CD8-positive, alpha-beta memory T cell (primary cell): ENCODE results near the gene TRANK1. TPM values are rescaled to one million over a fixed set of nuclear protein-coding genes. Genes with fewer than 3 reads are reported as not detected.
A peak's percentile ranks its signal among the peaks of the same experiment; 100 is the strongest.
"Not testable (repeated sequence)": the region's sequence is repeated elsewhere in the genome, so short reads cannot be mapped to it uniquely, and the experiment has no call there.

Source experiments
- CTCF ChIA-PET: fragments of 350-600 bp; sonication (Branson Sonifier 250); formaldehyde crosslinking; loops from one replicate; lab custom pipeline; 2021; ENCODE audit warnings: antibody characterized with exemption; lab: Charles Lee
- POLR2A ChIA-PET: fragments of 350-600 bp; sonication (Branson Sonifier 250); formaldehyde crosslinking; loops from one replicate; lab custom pipeline; 2021; ENCODE audit warnings: antibody characterized with exemption; lab: Charles Lee
- DNase-seq, 5 donors: peaks; one replicate each; pipeline versions ENCODE4 v3.0.0 to v3.0.0-alpha.2; 2020 to 2022; ENCODE audit warnings: mixed read lengths in 1 of 5
- H3K27ac ChIP-seq: one replicate; pipeline ENCODE4 v1.7.0; 2013; ENCODE audit warnings: low read depth, mild to moderate bottlenecking, low read length, moderate library complexity
- H3K27me3 ChIP-seq: 2 replicates; pipeline ENCODE4 v1.7.0; 2013; ENCODE audit warnings: low read length, mild to moderate bottlenecking; ENCODE audit not compliant: insufficient read depth, poor library complexity, severe bottlenecking
- H3K36me3 ChIP-seq: 2 replicates; pipeline ENCODE4 v1.7.0; 2013; ENCODE audit warnings: mild to moderate bottlenecking, low read length, moderate library complexity; ENCODE audit not compliant: insufficient read depth
- H3K4me1 ChIP-seq: 2 replicates; pipeline ENCODE4 v1.7.0; 2013; ENCODE audit warnings: mild to moderate bottlenecking, low read length, moderate library complexity; ENCODE audit not compliant: insufficient read depth
- H3K4me3 ChIP-seq: 2 replicates; pipeline ENCODE4 v1.7.0; 2013; ENCODE audit warnings: mild to moderate bottlenecking, low read length
- H3K9me3 ChIP-seq: 2 replicates; pipeline ENCODE4 v1.7.0; 2013; ENCODE audit warnings: mild to moderate bottlenecking, low read length
- H3K27ac Mint-ChIP-seq, 8 donors: one replicate each; pipeline ENCODE4 v1.8.0; 2020 to 2021; ENCODE audit warnings: mixed read lengths in 8 of 8, mild to moderate bottlenecking in 6 of 8, inconsistent platforms in 3 of 8, moderate library complexity in 3 of 8
- H3K27me3 Mint-ChIP-seq, 2 donors: one replicate each; pipeline ENCODE4 v1.8.0; 2020 to 2021; ENCODE audit warnings: mixed read lengths in 2 of 2, mild to moderate bottlenecking in 1 of 2, moderate library complexity in 1 of 2
- H3K36me3 Mint-ChIP-seq, 3 donors: one replicate each; pipeline ENCODE4 v1.8.0; 2020 to 2021; ENCODE audit warnings: mixed read lengths in 3 of 3, inconsistent platforms in 1 of 3, mild to moderate bottlenecking in 1 of 3
- H3K4me1 Mint-ChIP-seq, 3 donors: one replicate each; pipeline ENCODE4 v1.8.0; 2020 to 2021; ENCODE audit warnings: mixed read lengths in 3 of 3, inconsistent platforms in 1 of 3, mild to moderate bottlenecking in 1 of 3
- H3K4me3 Mint-ChIP-seq, 7 donors: one replicate each; pipeline ENCODE4 v1.8.0; 2020 to 2021; ENCODE audit warnings: mixed read lengths in 7 of 7, mild to moderate bottlenecking in 6 of 7, moderate library complexity in 4 of 7, inconsistent platforms in 2 of 7
- H3K9me3 Mint-ChIP-seq, 5 donors: one replicate each; pipeline ENCODE4 v1.8.0; 2020 to 2022; ENCODE audit warnings: mixed read lengths in 5 of 5, mild to moderate bottlenecking in 3 of 5, moderate library complexity in 2 of 5, inconsistent platforms in 1 of 5
- polyA plus RNA-seq: library from polyadenylated mRNA; unstranded; fragments of 300-500 nt; fragmentation: Illumina TruSeq; gene quantifications from one replicate; pipeline ENCODE4 v1.2.3, GENCODE V29; 2021
- total RNA-seq, 2 experiments: library from RNA; stranded (reverse); gene quantifications; one replicate each; pipeline ENCODE4 v1.2.3, GENCODE V29; 2021

The TRANK1 gene
- total and polyA plus RNA-seq, 3 experiments from 2014 or later, result 12.7 to 33.2 (median 16.2) TPM

GRCh38 chr3:36942638-36943248 is 2.1 kb downstream of the TRANK1 start:
- H3K27me3 Mint-ChIP-seq, result no peaks in the 10 kb centered on the region
- peaks cover 1 to 10% (median 3%) of the 10 kb centered on the region in 3 donors for H3K36me3 Mint-ChIP-seq
- peak overlapping the region in 4 of 8 donors; percentile 57 to 76 (median 68) for H3K27ac Mint-ChIP-seq
- Histone ChIP-seq H3K27ac (no peak overlapping the region), H3K4me3 (no peak overlapping the region), H3K36me3 (no peaks in the 10 kb centered on the region), H3K27me3 (no peaks in the 10 kb centered on the region), H3K4me1 (peaks cover 14% of the 10 kb centered on the region), H3K9me3 (no peaks in the 10 kb centered on the region)
- ChIA-PET CTCF (interaction anchor here (1.1 to 3.1 kb wide), 3 partner anchors 16 to 51 kb away, joined by 3 to 20 read pairs (median 3); partner anchors contain the start of gene MLH1), POLR2A (interaction anchor here (0.6 kb wide), 2 partner anchors 51 to 92 kb away, joined by 3 read pairs; partner anchors contain the start of gene MLH1)
- H3K9me3 Mint-ChIP-seq, result peaks cover 0 to 4% (median 2%) of the 10 kb centered on the region in 5 donors
- no peak for DNase-seq
- peaks cover 16 to 45% (median 27%) of the 10 kb centered on the region in 3 donors for H3K4me1 Mint-ChIP-seq
- peak overlapping the region in 3 of 7 donors; percentile 36 to 46 (median 41) for H3K4me3 Mint-ChIP-seq

GRCh38 chr3:36941658-36942057 is 3.2 kb downstream of the TRANK1 start:
- H3K4me3 Mint-ChIP-seq, result peak overlapping the region in 2 of 7 donors; percentile 15 to 46
- Histone ChIP-seq H3K27ac (peak overlapping the region; percentile 6), H3K9me3 (no peaks in the 10 kb centered on the region), H3K27me3 (no peaks in the 10 kb centered on the region), H3K4me1 (peaks cover 14% of the 10 kb centered on the region), H3K36me3 (no peaks in the 10 kb centered on the region), H3K4me3 (no peak overlapping the region)
- ChIA-PET CTCF (interaction anchor here (1.0 to 2.5 kb wide), 3 partner anchors 16 to 18 kb away, joined by 3 to 12 read pairs (median 4); no protein-coding TSS in a partner anchor), POLR2A (interaction anchor here (0.7 kb wide), 1 partner anchor 19 kb away, joined by 8 read pairs; no protein-coding TSS in a partner anchor)
- H3K9me3 Mint-ChIP-seq, result no peaks in the 10 kb centered on the region
- H3K27ac Mint-ChIP-seq, result peak overlapping the region in 5 of 8 donors; percentile 15 to 90 (median 38)
- DNase-seq, result no peak
- peaks cover 23 to 51% (median 28%) of the 10 kb centered on the region in 3 donors for H3K4me1 Mint-ChIP-seq
- no peaks in the 10 kb centered on the region for H3K27me3 Mint-ChIP-seq
- H3K36me3 Mint-ChIP-seq, result peaks cover 0 to 3% (median 1%) of the 10 kb centered on the region in 3 donors

GRCh38 chr3:36941162-36941561 is 3.7 kb downstream of the TRANK1 start:
- H3K9me3 Mint-ChIP-seq, result no peaks in the 10 kb centered on the region
- ChIA-PET POLR2A (interaction anchor here (0.6 kb wide), 1 partner anchor 22 kb away, joined by 5 read pairs; no protein-coding TSS in a partner anchor), CTCF (interaction anchor here (1.0 to 2.5 kb wide), 2 partner anchors 17 to 18 kb away, joined by 4 to 12 read pairs; no protein-coding TSS in a partner anchor)
- peaks cover 0 to 4% (median 0%) of the 10 kb centered on the region in 3 donors for H3K36me3 Mint-ChIP-seq
- H3K4me1 Mint-ChIP-seq, result peaks cover 23 to 51% (median 28%) of the 10 kb centered on the region in 3 donors
- H3K4me3 Mint-ChIP-seq, result peak overlapping the region in 1 of 7 donors; percentile 46
- peak overlapping the region in 2 of 8 donors; percentile 47 to 70 for H3K27ac Mint-ChIP-seq
- no peak overlapping the region for H3K4me3 ChIP-seq
- H3K27me3 ChIP-seq, result no peaks in the 10 kb centered on the region
- no peaks in the 10 kb centered on the region for H3K27me3 Mint-ChIP-seq
- peaks cover 14% of the 10 kb centered on the region for H3K4me1 ChIP-seq
- no peaks in the 10 kb centered on the region for H3K9me3 ChIP-seq
- no peaks in the 10 kb centered on the region for H3K36me3 ChIP-seq
- no peak overlapping the region for H3K27ac ChIP-seq
- DNase-seq, result no peak

- H3K9me3 Mint-ChIP-seq, result no peaks in the 10 kb centered on the region
- no peaks in the 10 kb centered on the region for H3K27me3 Mint-ChIP-seq
- no peak overlapping the region for H3K4me3 Mint-ChIP-seq
- Histone ChIP-seq H3K4me1 (no peaks in the 10 kb centered on the region), H3K9me3 (no peaks in the 10 kb centered on the region), H3K27ac (no peak overlapping the region), H3K36me3 (no peaks in the 10 kb centered on the region), H3K27me3 (no peaks in the 10 kb centered on the region), H3K4me3 (no peak overlapping the region)
- POLR2A ChIA-PET, result no interaction called here
- CTCF ChIA-PET, result no interaction called here
- peak overlapping the region in 4 of 8 donors; percentile 12 to 75 (median 56) for H3K27ac Mint-ChIP-seq
- no peak for DNase-seq
- peaks cover 0 to 5% (median 1%) of the 10 kb centered on the region in 3 donors for H3K36me3 Mint-ChIP-seq
- peaks cover 13 to 32% (median 19%) of the 10 kb centered on the region in 3 donors for H3K4me1 Mint-ChIP-seq
These were observed 7.4 kb downstream of the TRANK1 start for GRCh38 chr3:36937492-36937891.

GRCh38 chr3:36933540-36934296 is 11.1 kb downstream of the TRANK1 start:
- no peaks in the 10 kb centered on the region for H3K27me3 ChIP-seq
- no peaks in the 10 kb centered on the region for H3K4me1 ChIP-seq
- H3K9me3 ChIP-seq, result no peaks in the 10 kb centered on the region
- no peak overlapping the region for H3K4me3 ChIP-seq
- H3K4me1 Mint-ChIP-seq, result peaks cover 1 to 14% (median 6%) of the 10 kb centered on the region in 3 donors
- H3K4me3 Mint-ChIP-seq, result no peak overlapping the region
- CTCF ChIA-PET, result interaction anchor here (0.8 to 1.5 kb wide), 2 partner anchors 10 to 58 kb away, joined by 3 to 4 read pairs; no protein-coding TSS in a partner anchor
- H3K27me3 Mint-ChIP-seq, result no peaks in the 10 kb centered on the region
- peak overlapping the region in 3 of 8 donors; percentile 13 to 74 (median 46) for H3K27ac Mint-ChIP-seq
- no peaks in the 10 kb centered on the region for H3K36me3 ChIP-seq
- POLR2A ChIA-PET, result no interaction called here
- H3K36me3 Mint-ChIP-seq, result peaks cover 0 to 10% (median 5%) of the 10 kb centered on the region in 3 donors
- no peaks in the 10 kb centered on the region for H3K9me3 Mint-ChIP-seq
- H3K27ac ChIP-seq, result peak overlapping the region; percentile 33
- DNase-seq, result no peak

- H3K36me3 ChIP-seq, H3K27me3 Mint-ChIP-seq, DNase-seq, H3K9me3 Mint-ChIP-seq, H3K27me3 ChIP-seq, H3K4me1 Mint-ChIP-seq, H3K27ac ChIP-seq, POLR2A ChIA-PET, H3K4me3 ChIP-seq, H3K9me3 ChIP-seq, H3K4me1 ChIP-seq, CTCF ChIA-PET, H3K4me3 Mint-ChIP-seq: not testable (repeated sequence)
- Mint-ChIP-seq H3K36me3 (peaks cover 0 to 13% (median 8%) of the 10 kb centered on the region in 3 donors), H3K27ac (peak overlapping the region in 2 of 8 donors; percentile 26 to 47)
These were observed 13.4 kb downstream of the TRANK1 start for GRCh38 chr3:36931424-36931823.

- H3K27ac Mint-ChIP-seq, result peak overlapping the region in 1 of 8 donors; percentile 12
- no peak overlapping the region for H3K4me3 Mint-ChIP-seq
- peaks cover 0 to 2% of the 10 kb centered on the region in 2 donors for H3K27me3 Mint-ChIP-seq
- no peaks in the 10 kb centered on the region for H3K4me1 ChIP-seq
- ChIA-PET CTCF (interaction anchor here (1.1 kb wide), 1 partner anchor 32 kb away, joined by 3 read pairs; no protein-coding TSS in a partner anchor), POLR2A (no interaction called here)
- H3K27ac ChIP-seq, result no peak overlapping the region
- H3K4me3 ChIP-seq, result no peak overlapping the region
- H3K36me3 ChIP-seq, result no peaks in the 10 kb centered on the region
- no peaks in the 10 kb centered on the region for H3K27me3 ChIP-seq
- H3K4me1 Mint-ChIP-seq, result peaks cover 0 to 9% (median 7%) of the 10 kb centered on the region in 3 donors
- H3K36me3 Mint-ChIP-seq, result peaks cover 0 to 10% (median 9%) of the 10 kb centered on the region in 3 donors
- no peak for DNase-seq
- H3K9me3 ChIP-seq, result no peaks in the 10 kb centered on the region
- H3K9me3 Mint-ChIP-seq, result no peaks in the 10 kb centered on the region
These were observed 16.6 kb downstream of the TRANK1 start for GRCh38 chr3:36928220-36928619.
